ENCODE measurements around the gene LIPC. TPM values are rescaled to one million over a fixed set of nuclear protein-coding genes. Genes with fewer than 3 reads are reported as not detected.

LIPC gene
- total and polyA plus RNA-seq, 10 of the 15 experiments (the other 5 are each of a cell fraction or from before 2014, with no cell fraction given), result 0.06 to 0.31 (median 0.16) TPM; not detected in 1

GRCh38 chr15:58587486-58587885 lies 155.7 kb downstream of the LIPC start (continued):
- TF ChIP-seq RCOR1 (conservative IDR thresholded peaks at IDR 0.05; ENCODE audit: low read depth, low read length), result no peak
- no peak for TF ChIP-seq HDAC2 (IDR thresholded peaks at IDR 0.05)
- no peak for TF ChIP-seq EZH2 (IDR thresholded peaks at IDR 0.05; ENCODE audit: borderline replicate concordance, control insufficient read depth, low read depth, low read length)
- TF ChIP-seq BCL3 (IDR thresholded peaks at IDR 0.05; ENCODE audit: borderline replicate concordance, insufficient read depth, low read depth, low read length, poor library complexity, severe bottlenecking), result no peak

GRCh38 chr15:58588096-58588495 lies 156.3 kb downstream of the LIPC start:
- no peaks in the 10 kb centered on the region for H3K27me3 ChIP-seq (replicated peaks in 1 of 2; ENCODE audit: control insufficient read depth in 2 of 2, insufficient read depth in 2 of 2, low read length in 1 of 2)
- H3K4me1 ChIP-seq (ENCODE audit: control insufficient read depth, insufficient read depth, low read length), result peaks cover 24% of the 10 kb centered on the region
- H3K4me3 ChIP-seq, result no peak overlapping the region
- H3K27ac ChIP-seq (ENCODE audit: control insufficient read depth, insufficient read depth), result no peak overlapping the region
- DNase-seq (ENCODE audit: low read depth, low spot score) (no peak), FAIRE-seq (no peak), ATAC-seq (no peak)
- POLR2A ChIA-PET, result no interaction called here
- no peak overlapping the region for H3K4me2 ChIP-seq (ENCODE audit: control insufficient read depth, insufficient read depth)
- H2AFZ ChIP-seq (ENCODE audit: control insufficient read depth, low read depth, low read length), result no peak overlapping the region
- H3K36me3 ChIP-seq (ENCODE audit: control insufficient read depth in 2 of 2, insufficient read depth in 2 of 2, low read length in 1 of 2), result no peaks in the 10 kb centered on the region
- BruUV-seq (replicated peaks), result no TSS peak
- intact Hi-C loops (cut with micrococcal nuclease; ENCODE audit: unreplicated experiment) (no loop called here), in situ Hi-C loops (cut with MboI) (no loop called here)
- H3K9ac ChIP-seq (ENCODE audit: control insufficient read depth, insufficient read depth, low read length), result no peak overlapping the region
- no peaks in the 10 kb centered on the region for H3K79me2 ChIP-seq (ENCODE audit: control insufficient read depth, insufficient read depth, low read length)
- no peaks in the 10 kb centered on the region for H4K20me1 ChIP-seq (ENCODE audit: control insufficient read depth, insufficient read depth)
- SMC1A ChIA-PET (ENCODE audit: uncharacterized antibody, unreplicated experiment), result interaction anchor here (0.9 kb wide), 1 partner anchor 318 kb away, joined by 3 read pairs; no protein-coding TSS in a partner anchor
- RAD21 ChIA-PET (ENCODE audit: unreplicated experiment), result no interaction called here
- no peaks in the 10 kb centered on the region; the same call in 2 of the 3 replicates for H3K9me3 ChIP-seq (replicated peaks; ENCODE audit: control insufficient read depth, insufficient read depth, low read length)
- 100% methylated on average over 1 of the region's 1 CpG for WGBS (ENCODE audit: insufficient coverage, insufficient replicate concordance, low lambda C conversion rate, missing lambda C conversion rate)
- TF ChIP-seq ZZZ3 (IDR thresholded peaks at IDR 0.05; ENCODE audit: control insufficient read depth, insufficient read length, low read depth) (no peak), HCFC1 (IDR thresholded peaks at IDR 0.05; ENCODE audit: low read length) (no peak), SMAD1 (IDR thresholded peaks at IDR 0.05; ENCODE audit: low read depth, partially characterized antibody) (no peak), HDGF (IDR thresholded peaks at IDR 0.05) (no peak), RFX5 (IDR thresholded peaks at IDR 0.05; ENCODE audit: low read depth, low read length) (no peak)
- CTCF ChIA-PET, result no interaction called here

All from GM12878 (cell line).